ENCODE data around the gene CCDC142. TPM values are rescaled to one million over a fixed set of nuclear protein-coding genes. Genes with fewer than 3 reads are reported as not detected.

The CCDC142 gene
- total RNA-seq, 1 donor from 2014 or later, result 9.1 TPM

DNA sequence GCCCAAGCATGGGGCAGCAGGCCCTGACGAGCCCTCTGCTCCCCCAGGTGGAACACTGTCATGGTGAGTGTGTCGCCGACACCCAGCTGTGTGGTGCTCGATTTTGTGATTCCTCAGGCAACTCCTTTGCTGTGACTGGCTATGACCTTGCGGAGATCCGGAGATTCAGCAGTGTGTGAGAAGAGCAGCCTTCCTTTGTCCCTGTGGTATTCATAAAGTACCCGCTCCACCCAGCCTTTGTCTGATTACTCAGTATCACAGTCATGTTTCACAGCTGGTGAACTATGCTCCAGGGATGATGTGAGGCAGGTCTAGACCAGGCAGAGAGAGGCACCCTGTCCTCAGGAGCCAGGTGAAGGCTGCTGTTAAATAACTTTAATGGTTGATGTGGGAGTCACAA lies 57.3 kb downstream of the CCDC142 start:
- no peak for DNase-seq (ENCODE audit: low spot score)

DNA sequence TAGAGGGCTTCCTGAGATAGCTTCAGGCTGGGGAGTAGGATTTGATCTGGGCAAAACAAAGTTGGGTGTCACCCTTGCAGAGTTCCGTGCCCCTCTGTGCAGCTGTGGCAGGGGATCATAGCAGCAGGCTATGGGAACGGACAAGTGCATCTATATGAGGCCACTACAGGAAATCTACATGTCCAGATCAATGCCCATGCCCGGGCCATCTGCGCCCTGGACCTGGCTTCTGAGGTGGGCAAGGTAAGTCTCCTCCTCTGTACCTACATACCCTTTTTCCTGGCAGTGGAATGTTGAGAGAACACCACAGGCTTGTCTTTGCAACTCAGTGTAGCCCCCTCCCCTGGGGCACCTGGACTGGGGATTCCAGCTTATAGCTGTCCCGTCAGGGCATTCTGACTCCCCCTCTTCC lies 57.8 kb downstream of the CCDC142 start:
- no peak for DNase-seq (ENCODE audit: low spot score)

DNA sequence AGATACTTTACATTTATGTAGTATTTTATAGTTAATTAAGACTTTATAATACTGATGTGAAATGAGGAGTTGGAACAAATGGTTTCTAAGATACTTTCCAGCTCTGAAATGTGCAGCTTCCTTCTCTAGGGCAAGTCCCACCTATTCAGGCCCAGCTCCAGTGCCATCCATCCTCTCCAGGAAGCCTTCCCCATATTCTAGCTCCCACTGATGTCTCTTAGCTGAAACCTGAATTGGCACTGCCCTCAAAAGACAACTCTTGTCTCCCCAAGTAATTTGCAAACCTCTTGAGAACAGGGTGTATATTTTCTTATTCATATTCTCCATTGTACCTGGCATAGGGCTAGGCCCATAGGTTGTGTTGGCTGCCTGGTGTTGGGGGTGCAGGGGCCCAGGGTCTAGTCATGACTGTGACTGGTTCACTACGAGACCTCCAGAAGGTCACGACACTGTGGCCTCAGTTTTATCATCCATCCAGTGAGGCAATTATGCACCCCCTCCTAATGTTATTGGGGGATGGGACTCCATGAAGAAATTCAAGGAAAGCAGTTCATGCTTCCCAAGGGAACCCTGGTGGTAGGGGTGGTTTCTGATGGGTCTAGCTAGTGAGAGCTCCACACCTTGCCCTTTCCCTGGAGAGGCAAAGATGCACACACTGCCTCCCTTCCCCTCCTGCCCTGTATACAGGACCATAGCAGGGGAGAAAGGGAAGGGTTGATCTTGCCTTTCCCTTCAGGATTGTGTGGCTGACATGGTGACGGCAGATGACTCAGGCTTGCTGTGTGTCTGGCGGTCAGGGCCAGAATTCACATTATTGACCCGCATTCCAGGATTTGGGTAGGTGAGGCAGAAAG lies 58.4 kb downstream of the CCDC142 start:
- DNase-seq (ENCODE audit: low spot score), result no peak

Other genes starting within 250 kb of the CCDC142 start
- gene SLC4A5, start 139.6 kb downstream of the CCDC142 start, total RNA-seq, result 2.0 TPM
- gene DCTN1, start 102.7 kb downstream of the CCDC142 start, total RNA-seq, result 97.1 TPM
- gene C2orf81, start 61.4 kb downstream of the CCDC142 start, total RNA-seq, result 1.1 TPM
- 4.6 TPM for gene WDR54, start 61.3 kb downstream of the CCDC142 start, total RNA-seq
- gene RTKN, start 41.1 kb downstream of the CCDC142 start, total RNA-seq, result 11.3 TPM
- gene INO80B, start 27.9 kb downstream of the CCDC142 start, total RNA-seq, result 30.6 TPM
- 45.5 TPM for gene WBP1, start 24.6 kb downstream of the CCDC142 start, total RNA-seq
- 45.6 TPM for gene MOGS, start 17.6 kb downstream of the CCDC142 start, total RNA-seq
- 102 TPM for gene MRPL53, start 10.3 kb downstream of the CCDC142 start, total RNA-seq
- gene TTC31, start 83 bp upstream of the CCDC142 start, total RNA-seq, result 16.8 TPM
- 2.6 TPM for gene LBX2, start 16.6 kb upstream of the CCDC142 start, total RNA-seq
- 22.1 TPM for gene PCGF1, start 24.7 kb upstream of the CCDC142 start, total RNA-seq
- gene TLX2, start 31.5 kb upstream of the CCDC142 start, total RNA-seq, result not detected
- not detected for gene DQX1, start 43.2 kb upstream of the CCDC142 start, total RNA-seq
- gene AUP1, start 46.7 kb upstream of the CCDC142 start, total RNA-seq, result 112 TPM
- gene HTRA2, start 46.9 kb upstream of the CCDC142 start, total RNA-seq, result 35.8 TPM
- 8.2 TPM for gene LOXL3, start 70.9 kb upstream of the CCDC142 start, total RNA-seq
- 38.2 TPM for gene DOK1, start 71.7 kb upstream of the CCDC142 start, total RNA-seq
- gene M1AP, start 165.3 kb upstream of the CCDC142 start, total RNA-seq, result 0.32 TPM
- gene SEMA4F, start 171.2 kb upstream of the CCDC142 start, total RNA-seq, result 6.6 TPM